ENCODE data around the gene SLC39A10.

DNA sequence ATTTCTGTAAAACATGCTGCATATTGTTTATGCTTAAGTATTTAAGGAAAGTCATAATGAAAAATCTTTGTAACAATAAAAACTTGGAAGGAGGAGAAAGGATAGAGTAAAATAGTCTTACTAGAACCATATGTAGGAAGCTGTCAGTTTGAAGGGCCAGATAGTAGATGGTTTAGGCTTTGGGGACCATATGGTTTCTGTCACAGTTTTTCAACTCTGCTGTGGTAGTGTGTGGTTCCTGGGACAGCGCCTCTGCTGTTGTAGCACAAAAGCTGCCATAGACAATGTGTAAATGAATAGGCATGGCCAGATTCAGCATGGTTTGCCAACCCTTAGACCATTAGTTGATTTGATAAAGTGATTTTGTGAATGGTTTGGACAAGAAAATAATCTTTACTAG is 75.5 kb downstream of the SLC39A10 start:
- TF ChIP-seq CTCF (IDR thresholded peaks at IDR 0.05): no peak
- TF ChIP-seq EZH2 (IDR thresholded peaks at IDR 0.05; ENCODE audit: borderline replicate concordance, insufficient read depth, low read depth, low read length, poor library complexity, severe bottlenecking): no peak
